ENCODE measurements around the gene ERCC4. TPM values are rescaled to one million over a fixed set of nuclear protein-coding genes. Genes with fewer than 3 reads are reported as not detected.

ERCC4 gene
- polyA plus RNA-seq, 1 of the 3 experiments (the other 2 are of a cell fraction) = 1.8 TPM

GRCh38 chr16:13969711-13970110 lies 49.8 kb downstream of the ERCC4 start:
- POLR2A ChIA-PET = no interaction called here
- H3K27ac ChIP-seq (ENCODE audit: low read depth in 2 of 2, low read length in 1 of 2) = no peak overlapping the region
- DNase-seq = no peak

More at GRCh38 chr16:13969711-13970110, 49.8 kb downstream of the ERCC4 start:
- CTCF ChIA-PET = interaction anchor here (1.1 kb wide), 1 partner anchor 320 kb away, joined by 3 read pairs; no protein-coding TSS in a partner anchor
- H3K4me1 ChIP-seq (ENCODE audit: control insufficient read depth in 1 of 2, insufficient read depth in 2 of 2, low read depth in 1 of 2, low read length in 1 of 2) = no peaks in the 10 kb centered on the region
- H3K9me3 ChIP-seq = 0 out of 2 replicates have a peak, but pooled peaks cover 7% of the 10 kb centered on the region
- no peak overlapping the region for H3K9ac ChIP-seq
- WGBS (ENCODE audit: low lambda C conversion rate) = 66% methylated on average over 3 of the region's 3 CpGs
- H4K20me1 ChIP-seq (ENCODE audit: insufficient read depth) = no peaks in the 10 kb centered on the region
- no peaks in the 10 kb centered on the region for H3K36me3 ChIP-seq (replicated peaks in 1 of 2; ENCODE audit: control insufficient read depth in 1 of 2, insufficient read depth in 2 of 2, low read length in 1 of 2)
- H2AFZ ChIP-seq (ENCODE audit: low read depth) = no peak overlapping the region
- no peaks in the 10 kb centered on the region for H3F3A ChIP-seq (replicated peaks; ENCODE audit: insufficient read depth)
- peaks cover 5% of the 10 kb centered on the region; the same call in 1 of the 2 replicates for H3K27me3 ChIP-seq (ENCODE audit: insufficient read depth)
- H3K79me2 ChIP-seq (ENCODE audit: insufficient read depth) = no peaks in the 10 kb centered on the region
- no peak overlapping the region for H3K4me3 ChIP-seq (ENCODE audit: low read depth in 2 of 2, low read length in 1 of 2)
- no peaks in the 10 kb centered on the region for H3K9me2 ChIP-seq
- no peak overlapping the region for H3K4me2 ChIP-seq
- TF ChIP-seq RCOR1 (IDR thresholded peaks at IDR 0.05; ENCODE audit: low read length) = no peak
- no peak for TF ChIP-seq RFX5 (IDR thresholded peaks at IDR 0.05; ENCODE audit: low read length)
- no peak for TF ChIP-seq NRF1 (IDR thresholded peaks at IDR 0.05; ENCODE audit: low read depth, low read length)
- no peak for TF ChIP-seq REST (IDR thresholded peaks at IDR 0.05; ENCODE audit: low read depth, low read length)
- TF ChIP-seq CTCF (IDR thresholded peaks at IDR 0.05) = no peak
- no peak for TF ChIP-seq MXI1 (IDR thresholded peaks at IDR 0.05; ENCODE audit: low read depth, low read length)
- TF ChIP-seq CHD2 (IDR thresholded peaks at IDR 0.05; ENCODE audit: low read length, partially characterized antibody) = no peak
- no peak for TF ChIP-seq EP300 (IDR thresholded peaks at IDR 0.05; ENCODE audit: borderline replicate concordance in 1 of 2, low read depth in 1 of 2, low read length in 1 of 2)
- no peak for TF ChIP-seq USF2 (IDR thresholded peaks at IDR 0.05; ENCODE audit: borderline replicate concordance, low read depth, low read length)
- no peak for TF ChIP-seq FOSL2 (IDR thresholded peaks at IDR 0.05; ENCODE audit: borderline replicate concordance, low read depth)
- TF ChIP-seq ZBTB33 (IDR thresholded peaks at IDR 0.05; ENCODE audit: borderline replicate concordance, low read depth) = no peak

Data from SK-N-SH (cell line).